ENCODE measurements around the gene IFNAR1.
A peak's percentile ranks its signal among the peaks of the same experiment; 100 is the strongest.

The IFNAR1 gene

GRCh38 chr21:33324291-33325221, at the start of gene IFNAR1:
Gene IFNAR1 (plus strand): TSS chr21:33324970. CDS start chr21:33325056, 86 bp downstream.
- DNase-seq (ENCODE audit: low spot score): peak; percentile 87

- DNase-seq (ENCODE audit: low spot score): no peak
Observed at GRCh38 chr21:33278721-33279120, 46.0 kb upstream of the IFNAR1 start.

GRCh38 chr21:33279330-33279820, 45.4 kb upstream of the IFNAR1 start:
- DNase-seq (ENCODE audit: low spot score): no peak

- no peak for DNase-seq (ENCODE audit: low spot score)
Observed at GRCh38 chr21:33281096-33281652, 43.6 kb upstream of the IFNAR1 start.

GRCh38 chr21:33283203-33283602, 41.6 kb upstream of the IFNAR1 start:
- DNase-seq (ENCODE audit: low spot score): no peak

- no peak for DNase-seq (ENCODE audit: low spot score)
Observed at GRCh38 chr21:33286076-33286475, 38.7 kb upstream of the IFNAR1 start.

- no peak for DNase-seq (ENCODE audit: low spot score)
Observed at GRCh38 chr21:33286600-33287456, 37.9 kb upstream of the IFNAR1 start.

- DNase-seq (ENCODE audit: low spot score): no peak
Observed at GRCh38 chr21:33289199-33289819, 35.5 kb upstream of the IFNAR1 start.

GRCh38 chr21:33290441-33290840, 34.3 kb upstream of the IFNAR1 start:
- DNase-seq (ENCODE audit: low spot score): no peak

GRCh38 chr21:33291686-33292085, 33.1 kb upstream of the IFNAR1 start:
- DNase-seq (ENCODE audit: low spot score): no peak

- no peak for DNase-seq (ENCODE audit: low spot score)
Observed at GRCh38 chr21:33292724-33293123, 32.0 kb upstream of the IFNAR1 start.

GRCh38 chr21:33293136-33293535, 31.6 kb upstream of the IFNAR1 start:
- DNase-seq (ENCODE audit: low spot score): no peak

- DNase-seq (ENCODE audit: low spot score): no peak
Observed at GRCh38 chr21:33293811-33294216, 31.0 kb upstream of the IFNAR1 start.

GRCh38 chr21:33296156-33296555, 28.6 kb upstream of the IFNAR1 start:
- no peak for DNase-seq (ENCODE audit: low spot score)

GRCh38 chr21:33299181-33299752, 25.5 kb upstream of the IFNAR1 start:
- no peak for DNase-seq (ENCODE audit: low spot score)

GRCh38 chr21:33300701-33301631, 23.8 kb upstream of the IFNAR1 start:
- no peak for DNase-seq (ENCODE audit: low spot score)

GRCh38 chr21:33301632-33302002, 23.2 kb upstream of the IFNAR1 start:
- no peak for DNase-seq (ENCODE audit: low spot score)

- DNase-seq (ENCODE audit: low spot score): no peak
Observed at GRCh38 chr21:33302055-33302454, 22.7 kb upstream of the IFNAR1 start.

- peak; percentile 30 for DNase-seq (ENCODE audit: low spot score)
Observed at GRCh38 chr21:33302796-33303195, 22.0 kb upstream of the IFNAR1 start.

GRCh38 chr21:33305344-33305671, 19.5 kb upstream of the IFNAR1 start:
- no peak for DNase-seq (ENCODE audit: low spot score)

- no peak for DNase-seq (ENCODE audit: low spot score)
Observed at GRCh38 chr21:33305938-33306337, 18.8 kb upstream of the IFNAR1 start.

All from HuH-7 (cell line).